NOMO-1 treated with DMSO at 0.1 percent for 48 hours (cell line): ENCODE measurements around the gene TNNI3K.

Source experiments
- DNase-seq: peaks from one replicate; lab custom pipeline; 2025; ENCODE audit not compliant: unreplicated experiment; lab: John Stamatoyannopoulos, UW

Gene TNNI3K

DNA sequence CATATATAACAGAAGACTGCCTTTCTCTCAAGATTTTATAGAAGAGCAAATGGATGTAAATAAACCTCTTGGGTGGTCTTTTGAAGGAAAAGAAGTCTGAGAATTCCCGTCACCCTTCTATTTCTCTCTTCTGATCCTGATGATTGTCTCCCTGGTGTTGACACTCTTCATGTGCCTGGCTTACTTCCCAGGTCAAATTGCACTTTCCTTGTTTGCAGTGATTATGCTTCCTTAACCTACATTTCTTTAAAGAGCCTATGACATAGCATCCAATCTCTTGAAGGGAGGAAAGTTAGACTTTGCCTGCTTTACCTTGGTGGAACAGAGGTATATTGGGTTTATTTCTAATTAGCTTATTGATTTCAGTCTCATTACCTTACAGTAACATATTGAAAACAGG is 197.1 kb downstream of the TNNI3K start:
- no peak for DNase-seq

DNA sequence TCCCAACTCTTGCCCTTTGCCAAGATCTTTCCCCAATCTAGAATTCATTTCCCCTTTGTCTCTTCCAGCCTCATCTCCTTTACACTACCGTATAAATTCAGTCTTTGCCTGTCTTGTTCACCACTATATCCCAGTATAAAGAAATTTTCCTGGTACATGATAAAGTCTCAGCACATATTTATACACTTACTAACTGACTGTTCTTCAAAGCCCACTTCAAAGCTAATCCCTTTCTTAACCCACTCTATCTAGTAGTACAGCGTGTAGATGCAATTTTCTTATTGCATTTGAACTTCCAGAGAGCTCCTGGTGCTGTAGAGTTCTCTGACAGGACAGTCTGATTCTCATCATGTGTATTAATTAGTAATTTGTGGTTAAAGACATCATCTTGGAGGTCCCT is 199.1 kb downstream of the TNNI3K start:
- no peak for DNase-seq

DNA sequence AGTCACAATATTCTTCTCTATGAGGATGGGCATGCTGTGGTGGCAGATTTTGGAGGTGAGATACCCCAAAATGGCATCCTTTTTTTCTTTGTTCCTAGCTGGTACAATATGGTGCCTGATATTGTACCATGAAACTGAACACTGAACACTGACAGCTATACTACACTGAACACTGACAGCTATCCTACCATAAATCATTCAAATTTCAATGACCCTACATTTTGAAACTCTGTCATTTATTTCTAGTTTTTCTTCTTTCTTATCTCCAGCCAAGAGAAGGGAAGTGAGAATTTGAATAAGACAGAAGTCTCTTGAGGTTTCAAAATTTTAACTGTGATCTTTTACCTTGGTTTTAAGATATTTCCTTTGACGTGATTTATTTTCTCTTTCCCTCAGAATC is 200.9 kb downstream of the TNNI3K start:
- DNase-seq: no peak

DNA sequence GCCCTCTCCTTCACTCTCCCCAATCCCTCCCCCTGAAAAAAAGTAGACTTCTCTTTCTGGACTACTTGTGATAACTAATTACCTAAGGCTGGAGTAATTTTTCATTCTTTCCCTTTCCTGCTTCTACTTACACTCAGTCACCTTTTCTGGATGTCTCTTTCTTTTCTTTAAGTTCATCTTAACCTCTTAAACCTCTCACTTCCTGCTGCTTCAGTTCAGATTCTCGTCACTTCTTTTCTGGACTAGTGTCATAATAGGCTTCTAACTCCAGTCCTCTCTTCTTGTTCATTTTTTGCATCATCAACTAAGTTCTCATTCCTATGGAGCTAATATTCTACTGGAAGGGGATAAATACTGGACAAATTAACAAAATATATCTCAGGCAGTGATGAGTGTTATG is 201.8 kb downstream of the TNNI3K start:
- no peak for DNase-seq

DNA sequence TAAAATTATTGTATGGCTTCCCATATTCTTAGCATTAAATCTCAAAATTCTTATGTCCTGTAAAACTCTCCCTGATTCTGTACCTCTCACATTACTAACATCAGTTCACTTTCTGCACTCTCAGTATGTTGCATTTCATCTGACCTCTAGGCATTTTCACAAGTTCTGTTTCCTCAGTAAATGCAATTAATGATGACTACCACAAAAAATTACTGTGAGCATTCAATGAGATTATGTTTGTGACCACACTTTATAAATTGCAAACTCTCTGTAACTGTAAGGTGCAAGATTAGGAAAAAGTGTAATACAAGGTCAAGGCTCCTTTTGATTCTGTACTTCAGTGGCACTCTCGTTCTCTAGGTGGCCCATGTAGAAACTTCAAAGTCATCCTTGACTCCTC is 216.8 kb downstream of the TNNI3K start:
- DNase-seq: no peak

DNA sequence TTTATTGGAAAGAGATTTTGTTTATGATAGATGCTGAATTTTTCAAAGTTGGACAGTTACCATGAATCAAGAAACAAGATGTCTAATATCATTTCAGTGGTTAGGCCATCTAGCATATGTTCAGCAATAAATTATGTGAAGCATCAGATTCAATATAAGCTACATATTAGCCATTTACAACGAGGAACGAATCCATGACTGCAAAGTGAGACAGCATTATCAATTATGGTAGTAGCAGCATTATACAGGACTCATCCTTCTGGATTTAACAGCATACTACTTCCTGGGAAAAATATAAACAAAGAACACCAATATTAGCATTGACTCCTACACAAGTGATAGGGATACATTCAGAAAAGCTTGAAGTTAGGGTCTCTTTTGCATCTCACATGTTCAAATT is 218.1 kb downstream of the TNNI3K start:
- DNase-seq: no peak

DNA sequence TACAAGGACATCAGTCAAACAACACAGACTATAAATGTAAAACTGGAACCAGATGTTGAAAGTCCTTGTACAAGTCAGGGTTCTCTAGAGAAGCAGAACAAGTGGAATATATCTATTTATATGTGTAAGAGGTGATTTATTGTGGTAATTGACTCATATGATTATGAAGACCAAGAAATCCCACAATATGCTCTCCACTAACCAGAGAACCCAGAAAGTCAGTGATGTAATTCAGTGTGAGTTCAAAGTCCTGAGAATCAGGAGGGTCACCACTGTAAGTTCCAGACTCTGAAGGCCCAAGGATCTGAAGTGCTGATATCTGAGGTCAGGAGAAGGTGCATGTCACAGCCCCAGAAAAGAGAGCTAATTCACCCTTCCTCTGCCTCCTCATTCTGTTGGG is 220.2 kb downstream of the TNNI3K start:
- DNase-seq: no peak

DNA sequence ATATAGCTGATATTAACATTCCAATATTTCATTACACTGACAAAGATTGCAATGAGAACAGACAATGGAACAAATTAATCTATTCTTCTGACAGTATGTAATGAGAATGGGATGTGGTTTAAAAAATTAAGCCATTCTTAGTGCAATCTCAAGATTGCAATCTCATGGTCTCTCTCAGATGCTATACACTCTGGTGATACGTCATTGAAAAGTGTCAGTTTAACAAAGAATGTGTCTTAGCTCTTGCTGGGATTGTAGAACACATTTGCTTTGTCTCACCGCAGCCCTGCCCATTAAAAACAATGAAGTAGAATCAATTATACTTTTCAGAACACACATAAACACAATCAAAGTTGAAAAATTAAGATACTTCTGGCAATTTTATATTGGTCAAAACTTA is 222.1 kb downstream of the TNNI3K start:
- no peak for DNase-seq

DNA sequence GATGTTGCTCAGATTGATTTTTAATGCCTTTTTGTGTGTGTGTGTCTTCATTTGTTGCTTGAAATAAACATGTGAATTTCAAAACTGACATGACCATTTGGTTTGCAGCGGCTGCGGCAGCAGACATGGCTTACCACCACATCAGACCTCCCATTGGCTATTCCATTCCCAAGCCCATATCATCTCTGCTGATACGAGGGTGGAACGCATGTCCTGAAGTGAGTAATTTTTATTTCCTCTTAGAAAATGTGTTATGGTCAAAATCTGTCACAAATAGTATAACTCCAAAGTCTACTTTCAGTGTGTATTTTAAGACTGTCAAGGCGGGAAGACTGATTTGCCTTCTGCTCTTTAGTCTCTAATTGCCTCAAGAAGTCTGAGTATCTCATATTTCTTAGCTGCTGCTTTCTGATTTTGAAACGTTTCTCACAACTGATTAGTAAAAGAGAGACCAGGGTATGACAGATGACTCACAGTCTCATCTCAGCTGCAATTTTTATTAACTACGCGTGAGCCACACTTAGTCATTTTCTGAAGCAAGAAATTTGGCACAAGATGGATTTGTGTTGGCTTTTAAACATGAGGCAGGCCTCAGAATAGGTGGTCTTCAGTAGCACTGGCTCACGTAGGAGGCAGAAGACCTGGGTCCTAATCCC is 228.3 kb downstream of the TNNI3K start:
- no peak for DNase-seq

DNA sequence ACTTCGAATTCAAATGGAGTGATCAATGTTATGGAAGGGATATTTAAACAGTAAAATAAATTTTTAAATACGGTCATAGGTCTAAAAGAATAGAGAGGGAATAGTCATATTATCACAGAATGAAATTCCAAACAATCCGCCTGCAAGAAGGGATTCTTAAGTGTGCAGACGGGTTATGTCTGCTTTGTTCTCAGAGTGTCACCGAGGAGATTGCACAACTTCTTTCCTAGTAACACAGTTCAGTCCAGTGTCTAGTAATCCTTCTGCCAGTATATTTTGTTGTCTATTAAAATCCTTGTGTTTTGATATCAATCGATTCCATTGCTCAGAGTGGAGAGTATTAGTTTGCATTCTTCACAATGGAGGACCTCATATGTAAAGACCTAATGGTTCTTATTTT is 228.8 kb downstream of the TNNI3K start:
- DNase-seq: no peak

DNA sequence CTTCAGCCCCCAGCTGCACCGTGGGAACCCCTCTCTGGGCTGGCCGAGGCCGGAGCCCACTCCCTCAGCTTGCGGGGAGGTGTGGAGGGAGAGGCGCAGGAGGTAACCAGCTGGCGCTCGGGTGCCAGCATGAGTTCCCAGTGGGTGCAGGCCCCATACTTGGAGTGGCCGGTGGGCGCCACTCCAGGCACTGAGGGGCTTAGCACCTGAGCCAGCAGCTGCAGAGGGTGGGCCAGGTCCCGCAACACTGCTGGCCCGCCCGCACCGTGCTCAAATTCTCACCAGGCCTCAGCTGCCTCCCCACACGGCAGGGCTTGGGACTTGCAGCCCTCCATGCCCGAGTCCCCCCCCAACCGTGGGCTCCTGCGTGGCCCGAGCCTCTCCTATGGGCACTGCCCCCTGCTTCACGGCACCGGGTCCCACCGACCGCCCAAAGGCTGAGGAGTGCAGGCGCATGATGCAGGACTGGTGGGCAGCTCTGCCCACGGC is 230.1 kb downstream of the TNNI3K start:
- DNase-seq: no peak

DNA sequence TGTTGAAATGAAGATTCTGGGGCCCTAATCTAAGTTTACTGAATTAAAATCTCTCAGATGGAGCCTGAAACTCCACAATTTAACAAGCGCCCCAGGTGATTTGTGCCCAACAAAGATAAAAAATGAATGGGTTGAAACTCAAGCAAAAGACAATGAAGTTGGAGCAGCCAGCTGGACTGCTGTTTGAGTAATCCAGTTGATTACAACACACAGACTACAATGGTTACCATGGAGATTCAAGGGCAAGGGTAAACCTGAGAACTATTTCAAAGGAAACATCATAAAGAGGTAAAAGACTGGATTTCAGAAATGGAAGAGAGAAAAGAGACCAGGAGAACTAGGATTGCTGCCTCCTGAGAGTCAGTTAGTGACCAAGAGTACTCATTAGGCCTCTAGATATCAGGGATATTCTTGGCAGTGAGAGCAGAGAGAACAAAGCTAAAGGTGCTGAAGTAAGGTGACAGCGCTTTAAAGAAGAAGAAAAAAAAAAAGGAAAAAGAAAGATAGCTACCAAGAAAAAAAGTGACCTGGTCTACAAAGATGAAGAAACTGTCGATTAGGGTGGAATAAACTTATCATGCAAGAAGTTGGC is 232.7 kb downstream of the TNNI3K start:
- no peak for DNase-seq

DNA sequence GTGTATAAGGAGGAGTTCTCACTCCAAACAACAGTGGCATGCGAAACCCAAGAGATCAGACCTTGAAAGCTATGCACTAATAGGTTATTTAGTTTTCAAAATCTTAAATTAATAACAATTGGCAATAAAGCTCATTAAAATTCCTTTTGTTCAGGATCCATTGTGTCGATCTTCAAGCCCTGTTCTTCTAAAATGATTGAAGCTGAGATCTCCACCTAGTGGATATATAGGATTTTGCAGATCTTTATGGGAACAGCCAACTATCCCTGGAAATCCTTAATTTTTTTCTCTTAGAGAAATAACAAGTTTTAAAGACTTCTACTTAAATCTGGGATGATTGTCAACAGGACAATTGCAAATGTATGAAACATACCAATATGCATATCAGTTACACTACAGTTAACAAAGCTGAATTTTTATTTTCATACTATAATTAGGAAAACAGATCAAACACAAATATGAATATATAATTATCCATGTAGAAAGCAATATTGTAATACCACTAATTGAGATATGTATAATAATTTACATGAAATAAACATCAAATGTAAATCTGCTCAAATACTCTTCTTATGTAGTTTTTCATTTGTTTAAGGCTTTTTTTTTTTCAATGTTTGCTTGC is 233.9 kb downstream of the TNNI3K start:
- peak; percentile 10 for DNase-seq

DNA sequence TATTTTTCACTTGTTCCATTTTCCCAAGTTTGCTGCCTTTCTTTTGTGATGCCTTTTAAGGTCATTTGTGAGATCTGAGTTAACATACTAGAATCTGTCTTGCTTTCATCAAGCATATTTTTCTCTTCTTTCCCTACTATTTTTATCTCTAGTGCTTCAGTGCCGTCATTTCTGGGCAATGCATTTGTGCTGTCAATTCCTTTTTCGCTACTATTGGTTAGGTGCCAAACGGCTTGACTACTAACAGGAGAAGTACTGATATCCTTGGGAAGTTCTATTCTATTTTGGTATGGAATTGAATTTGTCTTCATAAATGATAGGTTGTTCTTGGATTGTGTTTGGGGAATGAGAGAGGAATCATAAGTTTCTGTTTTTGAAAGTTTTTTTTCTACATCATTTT is 235.1 kb downstream of the TNNI3K start:
- DNase-seq: no peak

DNA sequence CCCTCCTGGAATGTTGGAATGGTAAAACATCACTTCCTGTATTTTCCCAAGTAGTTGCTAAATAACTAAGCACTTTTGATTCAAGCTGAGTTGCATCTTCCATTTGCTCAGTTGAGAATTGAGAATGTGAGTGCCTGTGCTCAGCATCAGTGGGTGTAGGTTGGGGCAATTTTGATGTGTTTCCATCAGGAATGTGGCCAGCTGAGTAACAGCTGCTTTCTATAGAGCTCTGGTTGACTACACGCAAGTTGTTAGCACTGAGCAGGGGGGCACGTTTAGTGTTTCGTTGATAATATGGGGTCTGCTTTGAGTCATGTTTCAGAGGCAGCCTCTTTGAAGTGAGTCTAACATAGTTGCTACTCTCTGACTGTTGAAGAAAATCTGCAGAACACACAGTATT is 235.7 kb downstream of the TNNI3K start:
- no peak for DNase-seq

DNA sequence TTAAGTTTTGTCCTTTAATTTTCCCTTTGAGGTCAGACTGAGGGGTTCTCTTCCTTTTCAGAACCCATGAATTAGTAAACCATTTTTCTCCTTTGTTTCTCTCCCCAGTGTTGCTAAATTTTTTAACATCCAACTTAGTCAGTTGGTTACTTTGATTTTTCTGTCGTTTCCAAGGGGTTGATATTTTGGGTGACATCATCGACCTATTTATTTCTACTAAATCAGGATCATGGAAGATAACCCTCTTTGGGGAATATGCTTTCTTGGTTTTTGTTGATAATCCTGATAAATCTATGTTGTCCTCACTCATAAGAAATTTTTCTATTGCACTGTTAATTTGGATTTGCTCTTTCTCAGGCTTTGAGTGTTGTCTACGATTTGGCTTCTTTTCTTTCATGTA is 236.3 kb downstream of the TNNI3K start:
- DNase-seq: no peak

DNA sequence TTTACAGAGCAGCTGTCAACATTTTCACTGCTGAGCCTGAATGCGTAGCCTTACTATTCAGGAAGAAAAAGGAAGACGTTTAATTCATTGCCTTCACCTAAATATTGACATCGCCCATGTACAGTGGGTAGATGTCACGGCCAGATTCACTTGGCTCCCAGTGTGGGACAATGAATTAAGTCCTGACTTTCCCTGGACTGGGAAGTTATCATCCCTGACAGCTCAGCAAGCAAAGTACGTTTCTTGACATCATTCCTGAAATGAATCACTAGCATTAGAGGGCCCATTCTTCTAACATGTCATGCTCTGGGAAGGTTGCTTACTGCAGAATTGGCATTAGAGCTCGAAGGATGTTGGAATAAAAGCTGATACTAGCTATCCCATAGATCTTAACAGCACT is 239.4 kb downstream of the TNNI3K start:
- DNase-seq: no peak

DNA sequence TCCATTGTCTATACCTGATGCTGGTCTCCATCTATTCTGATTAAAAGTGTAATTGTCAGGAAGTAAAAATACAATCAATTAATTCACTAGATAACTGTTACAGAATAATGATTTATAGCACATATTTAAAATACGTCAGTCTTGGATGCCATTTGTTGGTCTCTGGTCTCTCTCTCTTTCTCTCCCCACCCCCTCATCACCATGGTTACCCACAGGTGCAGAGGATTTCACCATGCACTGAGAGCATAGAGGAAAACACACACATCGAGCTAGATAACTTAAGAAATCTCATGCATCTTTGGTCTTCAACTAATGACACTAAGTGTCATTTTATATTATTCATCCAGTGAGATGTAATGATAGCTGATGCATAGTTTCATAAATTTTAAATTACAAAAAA is 243.8 kb downstream of the TNNI3K start:
- DNase-seq: no peak

DNA sequence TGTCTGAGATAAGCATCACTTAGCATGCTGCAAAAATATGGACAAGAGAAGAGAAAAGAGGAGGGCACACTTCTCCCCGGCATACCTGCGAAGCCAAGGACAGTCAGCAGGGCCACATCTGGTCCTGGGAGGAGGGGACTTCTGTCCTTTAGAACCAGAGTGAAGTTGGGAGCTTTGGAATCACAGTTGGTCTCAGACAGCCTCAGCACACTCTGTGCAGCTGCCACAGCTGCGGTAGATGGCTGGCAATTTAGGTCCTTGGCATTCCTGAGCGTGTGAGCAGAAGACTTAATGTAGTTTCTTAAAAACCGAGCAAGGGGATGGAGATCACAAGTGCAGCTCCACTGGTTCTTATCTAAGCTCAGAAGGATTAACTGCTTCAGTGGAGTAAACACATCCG is 244.9 kb downstream of the TNNI3K start:
- DNase-seq: no peak

DNA sequence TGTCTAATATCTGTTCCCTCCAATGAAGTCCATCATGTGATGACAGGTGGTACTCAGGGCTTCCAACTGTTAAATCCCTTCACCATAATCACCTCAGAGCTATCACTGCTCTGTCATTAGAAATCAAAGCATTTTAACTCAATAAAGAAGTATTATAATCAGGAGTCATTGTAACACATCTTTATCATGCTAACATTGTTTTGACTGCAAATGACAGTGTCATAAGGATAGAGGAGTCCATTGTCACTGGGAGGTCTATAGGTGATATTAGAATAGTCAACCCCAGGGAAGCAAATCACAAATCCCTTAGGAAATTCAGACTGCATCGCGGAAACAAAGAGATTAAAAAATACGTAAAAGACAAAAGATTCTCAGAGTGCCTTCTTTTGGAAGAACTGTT is 246.4 kb downstream of the TNNI3K start:
- no peak for DNase-seq

DNA sequence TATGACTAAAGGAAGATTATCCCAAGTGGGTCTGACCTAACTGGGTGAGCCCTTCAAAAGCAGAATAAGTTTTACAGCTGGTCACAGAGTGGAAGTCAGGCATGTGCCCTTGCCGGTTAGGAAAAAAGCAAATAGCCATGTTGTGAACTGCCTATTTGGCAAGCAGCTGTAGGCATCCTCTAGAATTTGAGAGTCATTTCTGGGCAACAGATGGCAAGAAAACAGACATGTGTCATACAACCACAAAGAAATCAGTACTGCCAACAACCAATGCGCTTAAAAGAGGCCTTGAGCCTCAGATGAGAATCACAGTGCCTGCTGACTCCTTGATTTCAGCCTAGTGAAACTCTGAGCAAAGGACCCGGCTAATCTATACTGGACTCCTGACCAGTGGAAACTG is 250.4 kb downstream of the TNNI3K start:
- no peak for DNase-seq

DNA sequence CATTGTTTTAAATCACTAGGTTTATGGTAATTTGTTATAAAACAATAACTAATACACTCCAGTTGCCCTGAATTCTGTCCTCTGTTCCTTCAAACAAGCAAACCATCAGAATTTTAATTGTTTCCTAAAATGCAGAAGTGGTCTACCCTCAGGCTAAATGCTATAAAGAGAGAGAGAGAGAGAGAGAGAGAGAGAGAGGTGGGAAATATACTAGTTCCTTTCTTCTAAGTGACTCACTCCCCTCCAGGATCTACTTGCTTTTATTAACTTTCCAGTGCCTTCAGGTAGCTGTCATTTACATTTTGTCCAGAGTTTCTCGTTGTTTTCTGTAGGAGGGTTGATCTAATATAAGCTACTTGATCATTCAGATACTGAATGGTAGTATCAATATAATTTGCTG is 250.8 kb downstream of the TNNI3K start:
- peak; percentile 50 for DNase-seq

DNA sequence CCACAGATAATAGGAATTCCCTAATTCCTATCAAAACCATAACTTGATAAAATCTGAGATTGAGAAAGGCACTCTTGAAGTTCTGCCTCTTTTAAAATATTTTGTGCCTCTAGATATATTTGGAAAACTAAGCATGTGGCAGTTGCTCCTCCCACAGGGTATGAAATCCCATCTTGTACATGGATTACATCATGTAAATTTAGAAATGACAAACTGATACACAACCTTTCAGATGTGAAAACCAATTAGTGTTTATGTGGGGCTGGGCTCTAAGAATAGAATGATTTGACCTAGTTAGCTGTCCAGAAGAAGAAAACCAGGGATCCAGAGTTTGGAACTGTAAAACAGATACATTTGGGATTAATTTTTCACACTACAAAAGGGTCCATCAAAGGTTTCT is 261.5 kb downstream of the TNNI3K start:
- DNase-seq: no peak
